GM19438 (cell line): Measurements from ENCODE around the gene TSC22D4.
"Not testable (repeated sequence)": the region's sequence is repeated elsewhere in the genome, so short reads cannot be mapped to it uniquely, and the experiment has no call there.

ENCODE experiments used
- ATAC-seq: cut with Tn5 transposase; IDR thresholded peaks from one replicate; pipeline ENCODE4 v1.9.1; 2021; ENCODE audit warnings: low read depth; ENCODE audit not compliant: unreplicated experiment

The TSC22D4 gene

GRCh38 chr7:100476101-100476780 is 2.8 kb downstream of the TSC22D4 start:
- no peak for ATAC-seq

- no peak for ATAC-seq
These were observed 3.5 kb downstream of the TSC22D4 start for GRCh38 chr7:100475549-100475948.

GRCh38 chr7:100472854-100473499 is 6.0 kb downstream of the TSC22D4 start:
- no peak for ATAC-seq

- ATAC-seq, result no peak
These were observed 6.7 kb downstream of the TSC22D4 start for GRCh38 chr7:100472121-100472851.

GRCh38 chr7:100471021-100471420 is 8.0 kb downstream of the TSC22D4 start:
- no peak for ATAC-seq

GRCh38 chr7:100469227-100470044 is 9.6 kb downstream of the TSC22D4 start:
- ATAC-seq, result no peak

GRCh38 chr7:100467638-100468373 is 11.2 kb downstream of the TSC22D4 start:
- ATAC-seq, result no peak

- no peak for ATAC-seq
These were observed 12.1 kb downstream of the TSC22D4 start for GRCh38 chr7:100466653-100467605.

GRCh38 chr7:100465702-100466311 is 13.2 kb downstream of the TSC22D4 start:
- no peak for ATAC-seq

- no peak for ATAC-seq
These were observed 13.7 kb downstream of the TSC22D4 start for GRCh38 chr7:100465299-100465698.

- ATAC-seq, result no peak
These were observed 14.2 kb downstream of the TSC22D4 start for GRCh38 chr7:100464791-100465190.

- ATAC-seq, result no peak
These were observed 14.8 kb downstream of the TSC22D4 start, which contains the start of gene SPACDR for GRCh38 chr7:100464210-100464660. Gene SPACDR, minus strand, starts transcription at chr7:100464260. Its CDS starts 235 bp downstream, at chr7:100464025.

GRCh38 chr7:100457033-100457432 is 22.0 kb downstream of the TSC22D4 start:
- no peak for ATAC-seq

GRCh38 chr7:100456562-100456961 is 22.5 kb downstream of the TSC22D4 start:
- no peak for ATAC-seq

GRCh38 chr7:100455206-100455605 is 23.8 kb downstream of the TSC22D4 start:
- no peak for ATAC-seq

GRCh38 chr7:100453854-100454253 is 25.2 kb downstream of the TSC22D4 start:
- ATAC-seq, result not testable (repeated sequence)

GRCh38 chr7:100452513-100452912 is 26.5 kb downstream of the TSC22D4 start:
- no peak for ATAC-seq

GRCh38 chr7:100449190-100449795 is 29.7 kb downstream of the TSC22D4 start:
- ATAC-seq, result no peak
